ENCODE data around the gene DYNC1H1. TPM values are rescaled to one million over a fixed set of nuclear protein-coding genes. Genes with fewer than 3 reads are reported as not detected.
"Not testable (repeated sequence)": the region's sequence is repeated elsewhere in the genome, so short reads cannot be mapped to it uniquely, and the experiment has no call there.

The DYNC1H1 gene
- total RNA-seq, 4 donors from 2014 or later = 546 to 624 (median 593) TPM

GRCh38 chr14:102063808-102064429 lies 99.5 kb downstream of the DYNC1H1 start:
- WGBS, 2 donors = 70% methylated on average over 14 of the region's 14 CpGs
- intact Hi-C loops (cut with DNase I; ENCODE audit: low total_unique reads) = no loop called here
- TF ChIP-seq POLR2A (IDR thresholded peaks at IDR 0.05) (no peak), CTCF (IDR thresholded peaks at IDR 0.05) (no peak)
- DNase-seq (ENCODE audit: low spot score in 2 of 2) = no peak
- H3K4me3 ChIP-seq (ENCODE audit: low read depth, poor library complexity, severe bottlenecking) = no peak overlapping the region

DNA sequence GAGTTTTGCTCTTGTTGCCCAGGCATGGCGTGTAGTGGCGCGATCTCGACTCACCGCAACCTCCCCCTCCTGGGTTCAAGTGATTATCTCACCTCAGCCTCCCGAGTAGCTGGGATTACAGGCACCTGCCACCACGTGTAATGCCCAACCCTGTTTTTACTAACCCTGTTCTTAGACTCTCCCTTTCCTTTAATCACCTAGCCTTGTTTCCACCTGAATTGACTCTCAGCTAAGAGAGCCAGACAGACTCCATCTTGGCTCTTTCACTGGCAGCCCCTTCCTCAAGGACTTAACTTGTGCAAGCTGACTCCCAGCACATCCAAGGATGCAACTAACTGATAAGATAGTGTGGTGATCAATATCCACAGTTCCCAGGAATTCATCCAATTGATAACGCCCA lies 100.2 kb downstream of the DYNC1H1 start:
- intact Hi-C loops (cut with DNase I; ENCODE audit: low total_unique reads); DNase-seq (ENCODE audit: low spot score in 2 of 2); H3K4me3 ChIP-seq (ENCODE audit: low read depth, poor library complexity, severe bottlenecking): not testable (repeated sequence)
- WGBS, 2 donors = 69 to 83% methylated on average over 8 of the region's 8 CpGs

GRCh38 chr14:102066041-102066451 lies 101.7 kb downstream of the DYNC1H1 start:
- WGBS, 2 donors = 77 to 80% methylated on average over 7 to 12 of the region's 12 CpGs
- no peak for TF ChIP-seq POLR2A (IDR thresholded peaks at IDR 0.05)
- TF ChIP-seq CTCF (IDR thresholded peaks at IDR 0.05) = no peak
- intact Hi-C loops (cut with DNase I; ENCODE audit: low total_unique reads) = no loop called here
- H3K4me3 ChIP-seq (ENCODE audit: low read depth, poor library complexity, severe bottlenecking) = no peak overlapping the region
- DNase-seq (ENCODE audit: low spot score in 2 of 2) = no peak

DNA sequence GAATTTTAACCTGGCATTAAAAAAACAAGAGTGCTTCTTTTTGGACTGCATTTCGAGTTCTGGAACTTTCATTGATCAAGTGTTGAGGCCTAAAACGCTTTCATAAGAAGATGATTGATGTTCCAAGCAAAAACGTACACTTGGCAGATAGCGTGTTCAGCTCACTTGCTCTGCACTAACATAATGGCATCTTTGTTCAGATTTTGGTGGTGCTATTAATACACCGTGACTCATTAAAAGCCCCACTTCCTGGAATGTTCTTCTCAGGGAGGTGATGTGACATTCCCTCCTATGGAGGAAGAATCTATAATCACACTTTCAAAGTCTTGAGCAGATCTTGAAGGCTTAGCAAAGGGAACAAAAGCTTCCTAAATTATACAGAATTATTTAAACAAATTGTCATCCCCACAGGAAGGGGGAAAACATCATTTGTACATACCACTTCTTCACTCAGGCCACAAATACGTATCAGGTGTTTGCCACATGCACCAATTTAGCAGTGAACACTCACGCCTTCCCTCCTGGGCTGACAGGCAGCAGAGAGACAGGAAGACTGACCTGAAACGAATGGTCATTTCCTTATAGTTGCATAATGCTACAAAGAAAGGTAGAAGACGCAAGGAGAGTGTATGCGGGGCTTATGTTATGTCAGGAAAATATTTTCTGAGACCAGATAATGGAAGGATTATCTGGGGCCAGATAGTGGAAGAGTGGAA lies 107.1 kb downstream of the DYNC1H1 start:
- WGBS, 2 donors = 44 to 54% methylated on average over 10 of the region's 10 CpGs

GRCh38 chr14:102074415-102074964 lies 110.1 kb downstream of the DYNC1H1 start:
- no peak for DNase-seq (ENCODE audit: low spot score in 2 of 2)
- no peak for TF ChIP-seq CTCF (IDR thresholded peaks at IDR 0.05)
- no peak for TF ChIP-seq POLR2A (IDR thresholded peaks at IDR 0.05)
- 83 to 89% methylated on average over 4 of the region's 4 CpGs for WGBS, 2 donors
- no peak overlapping the region for H3K4me3 ChIP-seq (ENCODE audit: low read depth, poor library complexity, severe bottlenecking)
- intact Hi-C loops (cut with DNase I; ENCODE audit: low total_unique reads) = no loop called here

More for the DNA sequence above, 107.1 kb downstream of the DYNC1H1 start:
- H3K4me3 ChIP-seq (ENCODE audit: low read depth, poor library complexity, severe bottlenecking) = no peak overlapping the region
- TF ChIP-seq POLR2A (IDR thresholded peaks at IDR 0.05) = no peak
- TF ChIP-seq CTCF (IDR thresholded peaks at IDR 0.05) = no peak
- intact Hi-C loops (cut with DNase I; ENCODE audit: low total_unique reads) = no loop called here
- no peak for DNase-seq (ENCODE audit: low spot score in 2 of 2)

GRCh38 chr14:102075155-102075554 lies 110.8 kb downstream of the DYNC1H1 start:
- no peak for DNase-seq (ENCODE audit: low spot score in 2 of 2)
- TF ChIP-seq CTCF (IDR thresholded peaks at IDR 0.05) = no peak
- TF ChIP-seq POLR2A (IDR thresholded peaks at IDR 0.05) = no peak
- no peak overlapping the region for H3K4me3 ChIP-seq (ENCODE audit: low read depth, poor library complexity, severe bottlenecking)
- WGBS, 2 donors = 90 to 98% methylated on average over 4 of the region's 4 CpGs
- intact Hi-C loops (cut with DNase I; ENCODE audit: low total_unique reads) = no loop called here

All from lower leg skin (tissue), 4 donors.